Endodermal cell (in vitro differentiated cells): ENCODE measurements around the gene KCNMB3. TPM values are rescaled to one million over a fixed set of nuclear protein-coding genes. Genes with fewer than 3 reads are reported as not detected.

Experiments used
- DNase-seq: peaks from one replicate; pipeline ENCODE4 v3.0.0-alpha.2; 2017
- H3K27ac ChIP-seq: 2 replicates; pipeline ENCODE4 v1.5.1; 2013; ENCODE audit warnings: mild to moderate bottlenecking, low read depth, low read length, moderate library complexity
- H3K27me3 ChIP-seq: 2 replicates; pipeline ENCODE4 v1.6.1; 2013; ENCODE audit warnings: mild to moderate bottlenecking, low read length, moderate library complexity; ENCODE audit not compliant: insufficient read depth, control insufficient read depth, poor library complexity, severe bottlenecking
- H3K36me3 ChIP-seq: 2 replicates; pipeline ENCODE4 v1.7.0; 2013; ENCODE audit warnings: mild to moderate bottlenecking, low read length, moderate library complexity; ENCODE audit not compliant: control insufficient read depth, insufficient read depth
- H3K4me1 ChIP-seq: one replicate; pipeline ENCODE4 v1.7.0; 2013; ENCODE audit warnings: low read length; ENCODE audit not compliant: control insufficient read depth, insufficient read depth
- H3K4me3 ChIP-seq: 2 replicates; pipeline ENCODE4 v1.5.1; 2013; ENCODE audit warnings: mild to moderate bottlenecking, low read length, moderate library complexity
- H3K9ac ChIP-seq: 2 replicates; pipeline ENCODE4 v1.6.1; 2013; ENCODE audit warnings: mild to moderate bottlenecking, low read length, moderate library complexity; ENCODE audit not compliant: poor library complexity, severe bottlenecking; ENCODE audit errors: extremely low read depth
- H3K9me3 ChIP-seq: 2 replicates; pipeline ENCODE4 v1.6.1; 2013; ENCODE audit warnings: mild to moderate bottlenecking, low read length, moderate library complexity; ENCODE audit not compliant: control insufficient read depth
- H3K27ac Mint-ChIP-seq: 2 replicates; pipeline ENCODE4 v1.8.0; 2020; ENCODE audit warnings: mixed read lengths
- H3K27me3 Mint-ChIP-seq: 2 replicates; pipeline ENCODE4 v1.8.0; 2021; ENCODE audit warnings: mild to moderate bottlenecking, mixed read lengths; ENCODE audit not compliant: insufficient read depth
- H3K36me3 Mint-ChIP-seq: 2 replicates; pipeline ENCODE4 v1.8.0; 2020; ENCODE audit warnings: low read depth, mixed read lengths
- H3K4me1 Mint-ChIP-seq: 2 replicates; pipeline ENCODE4 v1.8.0; 2020; ENCODE audit warnings: mixed read lengths
- H3K4me3 Mint-ChIP-seq: 2 replicates; pipeline ENCODE4 v1.8.0; 2020; ENCODE audit warnings: mild to moderate bottlenecking, moderate library complexity, mixed read lengths
- H3K9me3 Mint-ChIP-seq: 2 replicates; pipeline ENCODE4 v1.8.0; 2020; ENCODE audit warnings: mild to moderate bottlenecking, mixed read lengths
- CTCF ChIP-seq: fragments of 200-600 bp; sonication (generic); conservative IDR thresholded peaks from 2 replicates; pipeline ENCODE4 v1.5.0; 2021; ENCODE audit warnings: antibody characterized with exemption, mild to moderate bottlenecking
- WGBS, 2 experiments: methylation state at CpG; one replicate each; pipeline versions ENCODE4 v1.1.5 to v1.1.7; 2013; ENCODE audit warnings: missing lambda C conversion rate in 2 of 2, mixed read lengths in 1 of 2; ENCODE audit not compliant: insufficient coverage in 1 of 2, insufficient read length in 1 of 2; 5-methylcytosine and 5-hydroxymethylcytosine counted together
- total RNA-seq, 2 donors: library from RNA; stranded (reverse); fragmentation: NEBNext Ultra II Directional in 1 of 2; extraction: Animal tissue kit (Norgen Biotek cat#: 25700) in 1 of 2; gene quantifications; 2 replicates in 1 of 2; 3 replicates in 1 of 2; pipeline ENCODE4 v1.2.1, GENCODE V29; 2021

The KCNMB3 gene
- total RNA-seq, 2 donors from 2014 or later: 2.4 to 2.6 TPM

- Histone ChIP-seq H3K9me3 (no peaks in the 10 kb centered on the region), H3K36me3 (no peaks in the 10 kb centered on the region), H3K4me1 (no peaks in the 10 kb centered on the region), H3K9ac (no peak overlapping the region), H3K4me3 (no peak overlapping the region), H3K27ac (no peak overlapping the region), H3K27me3 (no peaks in the 10 kb centered on the region)
- no peaks in the 10 kb centered on the region for H3K27me3 Mint-ChIP-seq
- H3K9me3 Mint-ChIP-seq: peaks cover 13% of the 10 kb centered on the region
- no peak for TF ChIP-seq CTCF
- no peak overlapping the region for H3K4me3 Mint-ChIP-seq
- DNase-seq: no peak
- 63 to 77% methylated on average over 2 to 3 of the region's 3 CpGs for WGBS, 2 experiments
- peaks cover 4% of the 10 kb centered on the region for H3K36me3 Mint-ChIP-seq
- peaks cover 9% of the 10 kb centered on the region for H3K4me1 Mint-ChIP-seq
- no peak overlapping the region for H3K27ac Mint-ChIP-seq
These were observed 38.4 kb upstream of the KCNMB3 start for GRCh38 chr3:179289295-179289694.

GRCh38 chr3:179288845-179289244, 37.9 kb upstream of the KCNMB3 start:
- peaks cover 4% of the 10 kb centered on the region for H3K36me3 Mint-ChIP-seq
- H3K27ac Mint-ChIP-seq: no peak overlapping the region
- H3K9me3 Mint-ChIP-seq: peaks cover 13% of the 10 kb centered on the region
- no peak overlapping the region for H3K4me3 Mint-ChIP-seq
- no peaks in the 10 kb centered on the region for H3K27me3 ChIP-seq
- no peak for DNase-seq
- 86 to 95% methylated on average over 4 of the region's 4 CpGs for WGBS, 2 experiments
- no peak overlapping the region for H3K4me3 ChIP-seq
- no peaks in the 10 kb centered on the region for H3K9me3 ChIP-seq
- no peaks in the 10 kb centered on the region for H3K27me3 Mint-ChIP-seq
- H3K36me3 ChIP-seq: no peaks in the 10 kb centered on the region
- no peak overlapping the region for H3K9ac ChIP-seq
- no peak overlapping the region for H3K27ac ChIP-seq
- TF ChIP-seq CTCF: no peak
- no peaks in the 10 kb centered on the region for H3K4me1 ChIP-seq
- peaks cover 9% of the 10 kb centered on the region for H3K4me1 Mint-ChIP-seq

- H3K9ac ChIP-seq: no peak overlapping the region
- H3K27me3 Mint-ChIP-seq: no peaks in the 10 kb centered on the region
- H3K36me3 Mint-ChIP-seq: no peaks in the 10 kb centered on the region
- H3K9me3 Mint-ChIP-seq: peaks cover 3% of the 10 kb centered on the region
- H3K4me3 Mint-ChIP-seq: no peak overlapping the region
- peaks cover 5% of the 10 kb centered on the region for H3K4me1 Mint-ChIP-seq
- H3K9me3 ChIP-seq: no peaks in the 10 kb centered on the region
- H3K27me3 ChIP-seq: no peaks in the 10 kb centered on the region
- TF ChIP-seq CTCF: no peak
- H3K4me3 ChIP-seq: no peak overlapping the region
- DNase-seq: no peak
- 93 to 100% methylated on average over 3 to 6 of the region's 6 CpGs for WGBS, 2 experiments
- H3K36me3 ChIP-seq: no peaks in the 10 kb centered on the region
- H3K27ac Mint-ChIP-seq: no peak overlapping the region
- no peak overlapping the region for H3K27ac ChIP-seq
- no peaks in the 10 kb centered on the region for H3K4me1 ChIP-seq
These were observed 35.4 kb upstream of the KCNMB3 start for GRCh38 chr3:179286331-179286730.
